Stimulated activated naive CD8-positive, alpha-beta T cell treated with anti-CD3 and anti-CD28 coated beads, Interleukin-15, Interleukin-2, amounts not matched to agents 100 U/mL and 50 U/mL, for 24 hours (primary cell): ENCODE measurements around the gene ANKRD13C.
"Not testable (repeated sequence)": the region's sequence is repeated elsewhere in the genome, so short reads cannot be mapped to it uniquely, and the experiment has no call there.

Experiments
- ATAC-seq: fragments of 150-1000 bp; cut with Tn5 transposase; one replicate; pipeline ENCODE4 v1.10.0; 2021
- DNase-seq: peaks from one replicate; pipeline ENCODE4 v3.0.0; 2021

ANKRD13C gene

GRCh38 chr1:70360321-70360720 lies 5.8 kb upstream of the ANKRD13C start:
- no peak for ATAC-seq
- no peak for DNase-seq

DNA sequence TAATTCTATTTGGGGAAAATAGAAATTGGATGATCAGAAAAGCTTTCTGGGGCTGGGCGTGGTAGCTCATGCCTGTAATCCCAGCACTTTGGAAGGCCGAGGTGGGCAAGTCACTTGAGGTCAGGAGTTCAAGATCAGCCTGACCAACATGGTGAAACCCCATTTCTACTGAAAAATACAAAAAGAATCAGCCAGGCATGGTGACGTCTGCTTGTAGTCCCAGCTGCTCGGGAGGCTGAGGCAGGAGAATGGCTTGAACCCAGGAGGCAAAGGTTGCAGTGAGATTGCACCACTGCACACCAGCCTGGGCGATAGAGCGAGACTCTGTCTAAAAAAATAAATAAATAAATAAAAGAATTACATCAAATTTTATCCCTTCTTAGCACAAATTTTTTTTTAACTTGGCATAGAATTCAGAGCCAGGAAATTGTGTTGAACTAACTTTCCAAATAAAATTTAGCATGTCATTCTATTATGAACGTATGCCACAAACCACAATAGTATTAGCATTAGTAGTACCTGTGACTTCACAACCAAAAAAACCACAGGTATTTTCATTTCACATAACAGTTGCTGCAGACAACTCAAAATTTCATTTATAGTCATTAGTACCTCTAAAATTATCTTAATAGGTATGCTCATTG lies 4.5 kb upstream of the ANKRD13C start:
- DNase-seq = no peak
- ATAC-seq = no peak

DNA sequence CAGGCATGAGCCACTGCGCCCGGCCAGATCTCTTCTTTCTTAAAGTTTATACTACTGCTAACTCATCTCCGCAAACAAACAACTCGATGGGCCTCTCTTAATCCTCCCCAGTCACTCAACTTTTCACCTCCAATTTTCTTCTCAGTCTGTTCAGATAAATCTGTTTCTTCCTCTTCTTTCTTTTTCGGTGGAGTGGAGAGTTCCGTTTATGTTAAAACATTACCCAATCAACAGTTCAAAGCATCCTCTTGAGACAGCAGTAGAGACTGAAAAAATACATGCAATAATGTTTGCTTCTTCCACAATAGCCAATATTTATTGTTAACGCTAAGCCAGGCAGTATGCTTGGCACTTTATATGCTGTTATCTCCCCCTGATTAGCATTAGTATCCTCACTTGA lies 1.4 kb upstream of the ANKRD13C start:
- DNase-seq = no peak
- ATAC-seq = no peak

- ATAC-seq = no peak
Observed at GRCh38 chr1:70355111-70355407, 537 bp upstream of the ANKRD13C start.

GRCh38 chr1:70353601-70354331 lies 756 bp downstream of the ANKRD13C start:
- ATAC-seq = peak; percentile 34
- DNase-seq = peak; percentile 50

More at GRCh38 chr1:70355111-70355407, 537 bp upstream of the ANKRD13C start:
- DNase-seq = no peak

DNA sequence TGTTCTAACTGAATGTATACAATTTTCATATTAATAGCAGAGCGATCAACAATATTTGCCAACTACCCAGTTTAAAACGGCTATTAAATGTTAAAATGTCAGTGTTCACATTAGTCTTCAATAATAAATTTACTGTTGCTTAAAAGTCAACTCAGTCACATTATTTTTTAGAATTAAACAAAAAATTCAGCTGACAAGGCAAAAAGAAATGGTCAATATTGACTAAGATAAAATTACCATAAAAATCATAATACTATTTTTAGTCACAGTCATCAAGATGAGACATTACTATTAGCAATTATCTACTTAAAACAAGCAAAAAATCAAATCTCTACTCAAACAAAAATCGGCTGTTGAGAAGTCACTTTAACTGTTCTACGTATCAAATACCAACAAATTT lies 1.5 kb downstream of the ANKRD13C start:
- no peak for ATAC-seq

DNA sequence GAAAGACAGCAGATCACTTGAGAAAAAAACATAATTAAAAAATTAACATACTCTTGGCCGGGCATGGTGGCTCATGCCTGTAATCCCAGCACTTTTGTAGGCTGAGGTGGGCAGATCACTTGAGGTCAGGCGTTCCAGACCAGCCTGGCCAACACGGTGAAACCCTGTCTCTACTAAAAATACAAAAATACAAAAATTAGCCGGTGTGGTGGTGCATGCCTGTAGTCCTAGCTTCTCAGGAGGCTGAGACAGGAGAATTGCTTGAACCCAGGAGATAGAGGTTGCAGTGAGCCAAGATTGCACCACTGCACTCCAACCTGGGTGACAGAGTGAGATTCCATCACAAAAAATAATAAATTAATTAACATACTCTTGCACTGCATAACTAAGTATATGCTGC lies 4.7 kb downstream of the ANKRD13C start:
- not testable (repeated sequence) for ATAC-seq, DNase-seq

More for the DNA sequence above, 1.5 kb downstream of the ANKRD13C start:
- no peak for DNase-seq

DNA sequence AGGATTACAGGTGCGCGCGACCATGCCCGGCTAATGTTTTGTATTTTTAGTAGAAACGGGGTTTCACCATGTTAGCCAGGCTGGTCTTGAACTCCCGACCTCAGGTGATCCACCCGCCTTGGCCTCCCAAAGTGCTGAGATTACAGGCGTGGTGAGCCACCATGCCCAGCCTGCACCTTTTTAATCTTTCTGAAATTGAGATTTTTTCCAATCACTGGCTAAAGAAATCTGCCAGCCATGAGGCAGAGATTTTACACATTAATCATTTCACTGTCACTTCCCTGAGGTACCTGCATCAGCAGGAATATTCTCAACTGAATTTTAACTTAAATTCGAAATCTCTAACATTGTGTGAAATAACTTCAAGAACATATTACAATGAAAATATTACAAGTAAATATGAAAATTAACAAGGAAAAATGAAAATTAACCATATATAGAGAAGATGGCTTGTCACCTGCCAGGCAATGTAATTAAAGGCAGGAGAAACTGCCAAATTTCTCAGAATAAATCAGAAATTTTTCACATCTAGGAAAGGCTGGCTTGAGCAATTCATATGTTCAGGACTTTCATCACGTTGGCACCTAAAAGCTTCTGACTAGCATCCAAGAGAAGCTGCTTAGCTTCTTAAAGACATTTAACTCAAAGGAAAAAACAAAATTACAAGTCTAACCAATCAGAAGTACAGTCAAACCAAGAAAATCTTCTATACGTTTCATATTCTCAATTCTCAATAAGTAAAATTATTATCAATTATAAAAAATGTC lies 5.9 kb downstream of the ANKRD13C start:
- ATAC-seq = no peak
- DNase-seq = no peak

DNA sequence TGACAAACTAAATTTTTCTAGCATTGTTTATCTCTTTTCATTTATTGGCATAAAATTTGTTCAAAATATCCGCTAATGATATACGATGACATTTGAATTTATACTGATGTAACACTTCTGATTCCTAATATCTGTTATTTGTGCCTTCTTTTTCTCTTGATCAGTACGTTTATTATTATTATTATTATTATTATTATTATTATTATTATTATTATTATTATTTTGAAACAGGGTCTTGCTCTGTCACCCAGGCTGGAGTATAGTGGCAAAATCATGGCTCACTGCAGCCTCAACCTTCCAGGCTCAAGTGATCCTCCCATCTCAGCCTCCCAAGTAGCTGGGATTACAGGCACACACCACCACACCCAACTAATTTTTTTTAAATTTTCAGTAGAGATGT lies 14.9 kb downstream of the ANKRD13C start:
- not testable (repeated sequence) for DNase-seq, ATAC-seq

- DNase-seq (no peak), ATAC-seq (no peak)
Observed at GRCh38 chr1:70336050-70336449, 18.5 kb downstream of the ANKRD13C start.

DNA sequence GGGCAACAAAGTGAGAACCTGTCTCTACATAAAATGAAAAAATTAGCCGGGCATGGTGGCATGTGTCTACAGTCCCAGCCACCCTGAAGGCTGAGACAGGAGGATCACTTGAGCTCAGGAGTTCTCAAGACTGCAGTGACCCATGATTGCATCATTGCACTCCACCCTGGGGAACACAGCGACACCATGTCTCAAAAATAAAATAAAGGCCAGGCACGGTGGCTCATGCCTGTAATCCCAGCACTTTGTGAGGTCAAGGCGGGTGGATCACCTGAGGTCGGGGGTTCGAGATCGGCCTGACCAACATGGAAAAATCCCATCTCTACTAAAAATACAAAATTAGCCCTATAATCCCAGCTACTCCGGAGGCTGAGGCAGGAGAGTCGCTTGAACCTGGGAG lies 20.1 kb downstream of the ANKRD13C start:
- no peak for ATAC-seq
- no peak for DNase-seq

DNA sequence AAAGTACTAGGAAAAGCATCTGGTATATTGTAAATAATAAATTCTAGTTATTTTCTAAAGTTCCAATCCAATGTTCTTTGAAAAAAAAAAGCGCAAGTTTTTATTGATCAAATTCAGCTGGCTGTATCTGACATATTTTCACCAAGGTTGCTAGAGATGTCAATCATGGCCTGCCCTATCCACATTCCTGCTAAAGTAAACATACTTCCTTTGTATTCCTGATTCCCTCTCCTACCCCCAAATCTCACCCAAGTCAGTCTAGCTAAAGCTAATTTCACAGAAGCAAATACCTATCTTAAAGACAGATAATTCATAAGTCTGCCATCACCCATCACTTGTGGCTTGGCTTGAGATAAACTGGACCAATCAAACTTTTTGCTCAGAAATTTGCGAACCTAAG lies 21.3 kb downstream of the ANKRD13C start:
- no peak for ATAC-seq

DNA sequence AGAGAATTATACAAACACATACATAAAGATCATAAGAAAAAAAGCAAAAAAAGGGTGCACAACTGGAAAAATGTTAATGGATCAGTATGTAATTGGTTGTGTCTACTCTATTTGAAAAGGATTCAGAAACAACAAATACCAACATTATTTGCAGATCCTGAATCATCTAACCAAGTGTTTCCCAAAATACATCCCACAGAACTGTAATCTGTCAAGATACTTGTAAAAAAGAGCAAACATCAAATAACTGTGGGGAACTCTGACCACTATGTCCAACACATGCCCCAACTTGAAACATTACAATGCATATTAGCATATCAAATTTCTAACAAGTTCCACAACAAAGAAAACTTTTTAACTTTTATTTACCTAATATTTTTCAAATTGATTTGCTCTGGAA lies 22.6 kb downstream of the ANKRD13C start:
- ATAC-seq (no peak), DNase-seq (no peak)

More for the DNA sequence above, 21.3 kb downstream of the ANKRD13C start:
- DNase-seq = no peak

- no peak for ATAC-seq
Observed at GRCh38 chr1:70327306-70328076, 27.0 kb downstream of the ANKRD13C start.

GRCh38 chr1:70324683-70325082 lies 29.8 kb downstream of the ANKRD13C start:
- no peak for DNase-seq
- ATAC-seq = no peak

More at GRCh38 chr1:70327306-70328076, 27.0 kb downstream of the ANKRD13C start:
- no peak for DNase-seq

DNA sequence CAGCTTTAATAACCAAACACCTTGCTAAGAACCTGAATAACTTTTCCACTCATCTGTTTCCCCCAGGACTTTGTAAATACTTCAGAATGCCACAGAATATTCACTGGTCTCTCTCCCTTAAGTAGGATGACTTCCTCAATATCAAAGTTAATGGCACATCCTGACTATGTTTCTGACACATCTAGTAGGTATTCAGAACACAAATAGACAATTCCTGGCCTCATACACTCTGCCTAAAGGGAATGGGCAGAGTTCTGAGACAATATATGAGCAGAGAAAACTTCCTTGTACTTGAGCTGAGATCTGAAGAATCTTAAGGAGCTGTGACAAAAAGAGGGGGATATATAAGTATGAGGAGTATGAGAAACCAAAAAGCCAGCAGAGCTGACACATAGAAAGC lies 34.8 kb downstream of the ANKRD13C start:
- no peak for DNase-seq
- ATAC-seq = no peak

DNA sequence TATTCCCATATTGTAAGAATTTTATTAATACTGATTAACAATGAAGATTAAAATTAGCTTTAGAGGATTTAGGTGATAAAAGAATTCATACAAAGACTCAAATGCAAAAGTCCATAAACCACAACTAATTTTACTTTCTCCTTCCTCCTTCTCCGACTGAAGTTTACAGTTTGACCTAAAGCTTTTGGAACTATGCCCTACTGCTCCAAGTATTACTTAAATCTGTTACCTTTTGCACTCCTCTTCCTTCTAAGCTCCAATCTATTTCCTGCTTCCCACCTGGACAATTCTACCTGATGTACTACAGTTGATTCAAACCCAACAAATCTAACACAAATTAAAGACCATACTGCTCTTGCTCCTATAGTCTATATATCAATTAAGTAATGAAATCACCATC lies 36.3 kb downstream of the ANKRD13C start:
- ATAC-seq = no peak
- DNase-seq = no peak

DNA sequence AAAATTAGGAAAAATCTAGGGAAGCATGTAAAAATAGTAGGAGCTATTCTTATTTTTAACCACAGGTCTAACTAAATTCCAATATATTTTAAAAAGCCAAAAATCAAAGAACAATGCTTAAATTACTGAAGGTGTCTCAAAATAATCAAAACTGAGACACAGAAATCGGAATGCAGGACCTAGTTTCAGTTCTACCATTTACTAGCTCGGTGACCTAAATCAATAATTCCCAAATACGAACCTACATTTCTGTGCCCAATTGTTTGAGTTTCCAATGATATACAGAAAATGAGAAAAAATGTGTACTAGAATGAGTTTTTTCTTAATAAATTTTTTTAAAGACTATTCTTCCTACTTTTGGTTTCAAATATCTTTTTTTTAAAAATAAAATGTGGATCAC lies 37.4 kb downstream of the ANKRD13C start:
- no peak for DNase-seq
- no peak for ATAC-seq

DNA sequence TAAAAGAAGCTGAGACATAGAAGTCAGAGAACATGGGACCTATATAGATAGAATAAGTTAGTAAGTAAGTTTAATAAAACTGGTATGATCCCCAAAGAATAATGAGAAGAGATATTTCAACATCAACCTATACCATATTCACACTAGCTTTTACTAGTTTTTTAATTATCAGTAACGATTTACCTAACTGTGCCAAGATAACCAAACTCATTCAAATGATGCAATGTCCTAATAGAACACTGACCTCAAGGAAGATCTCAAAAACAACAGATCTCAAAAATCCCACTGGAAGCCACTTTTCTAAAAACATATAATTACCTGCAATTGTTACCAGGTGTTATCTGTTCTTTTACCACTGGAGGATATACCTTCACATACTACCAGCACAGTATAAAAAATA lies 38.7 kb downstream of the ANKRD13C start:
- DNase-seq = no peak
- ATAC-seq = no peak

GRCh38 chr1:70314706-70315304 lies 39.7 kb downstream of the ANKRD13C start:
- ATAC-seq = no peak
- no peak for DNase-seq

DNA sequence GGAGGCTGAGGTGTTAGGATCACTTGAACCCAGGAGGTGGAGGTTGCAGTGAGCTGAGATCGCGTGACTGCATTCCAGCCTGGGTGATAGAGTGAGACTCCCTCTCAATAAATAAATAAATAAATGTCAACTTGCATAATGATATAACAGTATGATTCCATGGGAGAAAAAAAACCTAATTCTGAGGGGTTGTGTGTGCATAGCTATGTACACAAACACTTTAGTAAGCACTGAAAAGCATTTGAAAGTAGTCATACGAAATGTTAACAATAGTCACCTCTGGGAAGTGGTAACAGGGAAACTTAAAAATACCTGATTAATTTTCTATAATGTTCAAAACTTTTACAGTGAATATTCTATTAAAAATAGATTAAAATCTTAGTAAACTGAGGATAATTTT lies 43.2 kb downstream of the ANKRD13C start:
- DNase-seq = no peak
- no peak for ATAC-seq

DNA sequence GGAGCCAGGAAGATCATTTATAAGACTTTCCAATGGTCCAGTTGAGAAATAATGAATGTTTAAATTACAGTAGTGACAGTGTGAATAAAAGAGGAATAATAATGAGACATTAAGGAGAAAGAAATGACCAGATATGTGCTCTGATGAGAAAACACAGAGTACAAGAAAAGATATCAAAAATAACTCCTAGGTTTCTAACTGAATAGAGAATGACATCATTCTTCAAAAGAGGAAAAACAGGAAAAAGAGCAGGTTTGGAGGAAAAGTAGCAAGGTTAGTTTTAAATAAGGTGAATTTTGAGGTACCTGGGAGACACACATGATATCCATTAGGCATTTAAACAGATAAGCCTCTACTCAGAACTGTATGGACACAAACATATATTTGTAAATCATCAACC lies 55.0 kb downstream of the ANKRD13C start:
- DNase-seq (no peak), ATAC-seq (no peak)
